HG03565 (cell line): ENCODE results near the gene KIAA1191.
"Not testable (repeated sequence)": the region's sequence is repeated elsewhere in the genome, so short reads cannot be mapped to it uniquely, and the experiment has no call there.

Source experiments
- ATAC-seq: cut with Tn5 transposase; IDR thresholded peaks from one replicate; pipeline ENCODE4 v1.9.1; 2021; ENCODE audit warnings: mild to moderate bottlenecking, moderate library complexity; ENCODE audit not compliant: unreplicated experiment

KIAA1191 gene

DNA sequence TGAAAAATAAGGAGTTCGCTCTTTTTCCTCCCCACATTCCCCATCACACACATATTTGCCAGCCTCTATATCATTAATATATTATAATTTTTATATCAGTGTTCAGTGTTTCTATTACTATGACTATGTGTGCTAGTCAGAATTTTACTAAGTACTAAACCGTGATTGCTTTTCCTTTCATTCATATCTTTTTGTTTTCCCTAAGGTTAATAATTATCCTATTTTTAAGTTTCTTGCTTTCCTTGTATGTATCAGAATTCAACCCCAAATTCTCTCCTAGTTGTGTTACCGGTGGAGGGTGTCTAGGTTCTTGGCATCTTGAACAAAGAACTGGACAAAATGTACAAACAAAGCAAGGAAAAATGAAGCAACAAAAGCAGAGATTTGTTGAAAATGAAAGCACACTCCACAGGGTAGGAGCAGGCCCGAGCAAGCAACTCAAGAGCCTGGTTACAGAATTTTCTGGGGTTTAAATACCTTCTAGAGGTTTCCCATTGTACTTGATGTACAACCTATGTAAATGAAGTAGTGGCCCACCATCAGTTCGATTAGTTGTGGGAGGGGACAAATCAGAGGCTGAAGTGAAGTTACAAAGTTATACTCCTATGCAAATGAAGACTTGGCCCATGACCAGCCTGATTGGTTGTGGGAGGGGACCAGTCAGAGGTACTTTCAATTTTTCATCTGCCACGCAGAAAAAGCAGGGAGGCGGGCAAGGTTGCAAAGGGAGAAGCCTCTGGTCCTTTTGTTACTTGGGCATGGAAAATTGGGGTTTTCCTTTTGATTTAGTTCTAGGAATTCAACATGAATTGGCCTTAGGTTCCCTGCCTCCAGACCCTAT lies 43.8 kb downstream of the KIAA1191 start:
- no peak for ATAC-seq

GRCh38 chr5:176305356-176305755 lies 56.2 kb downstream of the KIAA1191 start:
- ATAC-seq, result not testable (repeated sequence)
